Dermis lymphatic vessel endothelial cell (primary cell): ENCODE data around the gene DCDC2. TPM values are rescaled to one million over a fixed set of nuclear protein-coding genes. Genes with fewer than 3 reads are reported as not detected.

Source experiments
- total RNA-seq: library from RNA; depleted of rRNA; stranded (reverse); fragments of >200 nt; gene quantifications from 2 replicates; pipeline ENCODE4 v1.2.1, GENCODE V29; 2014

The DCDC2 gene
- not detected in 2 replicates for total RNA-seq

DNA sequence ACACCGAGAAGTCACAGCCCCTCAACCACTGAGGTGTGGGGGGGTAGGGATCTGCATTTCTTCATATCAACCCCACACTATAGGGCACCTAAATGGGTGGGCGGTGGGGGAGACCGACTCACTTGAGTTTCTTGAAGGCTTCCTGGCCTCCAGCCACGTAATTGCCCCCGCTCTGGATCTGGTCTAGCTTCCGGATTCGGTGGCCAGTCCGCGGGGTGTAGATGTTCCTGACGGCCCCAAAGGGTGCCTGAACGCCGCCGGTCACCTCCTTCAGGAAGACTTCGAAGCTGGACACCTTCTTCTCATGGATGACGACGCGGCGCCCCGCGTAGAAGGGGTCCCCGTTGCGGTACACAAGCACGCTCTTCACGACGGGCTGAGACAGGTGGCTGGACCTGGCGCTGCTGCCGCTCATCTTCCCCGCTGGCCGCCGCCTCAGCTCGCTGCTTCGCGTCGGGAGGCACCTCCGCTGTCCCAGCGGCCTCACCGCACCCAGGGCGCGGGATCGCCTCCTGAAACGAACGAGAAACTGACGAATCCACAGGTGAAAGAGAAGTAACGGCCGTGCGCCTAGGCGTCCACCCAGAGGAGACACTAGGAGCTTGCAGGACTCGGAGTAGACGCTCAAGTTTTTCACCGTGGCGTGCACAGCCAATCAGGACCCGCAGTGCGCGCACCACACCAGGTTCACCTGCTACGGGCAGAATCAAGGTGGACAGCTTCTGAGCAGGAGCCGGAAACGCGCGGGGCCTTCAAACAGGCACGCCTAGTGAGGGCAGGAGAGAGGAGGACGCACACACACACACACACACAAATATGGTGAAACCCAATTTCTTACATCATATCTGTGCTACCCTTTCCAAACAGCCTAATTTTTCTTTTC, at the start of gene DCDC2:
DCDC2 (minus strand) TSS at position 724 of the 883 bp plus-strand sequence; CDS start at position 415, 309 bp downstream.

DNA sequence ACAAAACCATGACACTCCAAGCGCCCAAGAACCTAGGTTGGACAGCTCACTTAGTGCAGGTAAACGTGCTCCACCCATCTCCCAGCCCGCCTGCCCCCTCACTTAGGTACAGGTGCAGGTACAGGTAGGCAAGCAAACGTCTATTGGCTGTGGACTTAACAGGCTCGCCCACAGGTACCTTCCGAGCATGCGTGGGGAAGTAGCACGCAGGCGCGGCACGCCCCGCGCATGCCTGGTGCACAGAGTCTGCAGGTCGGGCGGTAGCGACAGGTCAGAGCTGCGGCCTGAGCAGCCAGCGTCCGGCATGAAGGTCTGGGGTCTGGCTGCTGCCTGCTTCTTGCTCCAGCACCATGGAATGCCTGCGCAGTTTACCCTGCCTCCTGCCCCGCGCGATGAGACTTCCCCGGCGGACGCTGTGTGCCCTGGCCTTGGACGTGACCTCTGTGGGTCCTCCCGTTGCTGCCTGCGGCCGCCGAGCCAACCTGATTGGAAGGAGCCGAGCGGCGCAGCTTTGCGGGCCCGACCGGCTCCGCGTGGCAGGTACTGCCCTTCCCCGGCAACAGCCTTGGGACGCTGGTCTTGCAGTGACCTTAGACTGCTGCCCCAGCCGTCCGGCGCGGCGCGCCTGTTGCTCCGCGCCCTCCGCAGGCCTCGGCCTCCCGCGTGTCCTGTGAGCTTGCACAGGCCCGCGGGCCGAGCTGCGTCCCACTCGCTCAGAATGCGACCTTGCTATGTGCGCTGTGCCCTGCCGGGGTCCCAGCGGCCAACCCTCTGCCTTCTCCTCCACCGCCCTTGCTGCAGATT, 45.0 kb upstream of the DCDC2 start, which contains the start of gene MRS2:
MRS2 (plus strand) TSS at position 240 of the 804 bp plus-strand sequence; CDS start at position 351, 111 bp downstream.

DNA sequence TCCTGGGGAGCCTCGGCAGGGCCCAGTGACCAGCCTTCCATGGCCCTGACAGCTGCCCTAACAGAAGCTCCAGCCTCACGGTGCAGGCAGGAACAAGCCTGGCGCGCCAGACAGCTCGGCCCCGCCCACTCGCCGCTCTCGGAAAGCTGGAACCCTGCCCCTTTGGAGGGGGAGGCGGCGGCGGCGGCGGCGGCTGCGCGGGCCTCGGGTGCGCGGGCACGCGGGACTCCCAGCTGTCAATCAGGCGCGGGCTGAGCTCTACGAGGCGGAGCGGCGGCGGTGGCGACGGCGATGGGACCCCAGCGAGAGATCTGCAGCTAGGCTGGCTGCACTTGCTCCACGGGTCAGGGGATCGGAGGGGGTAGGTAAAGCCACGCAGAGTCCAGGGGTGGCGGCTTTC, 231.9 kb downstream of the DCDC2 start, which contains the start of gene NRSN1:
NRSN1 (plus strand) TSS at position 236 of the 400 bp plus-strand sequence. CDS start 8,113 bp downstream, outside the sequence.

Other genes with a start within 250 kb of the DCDC2 start
- gene NRSN1, start 231.8 kb downstream of the DCDC2 start, total RNA-seq: not detected in 2 replicates
- 14.4 and 18.7 TPM in 2 replicates for gene MRS2, start 44.9 kb upstream of the DCDC2 start, total RNA-seq
- 0.22 and 0.43 TPM in 2 replicates for gene GPLD1, start 131.5 kb upstream of the DCDC2 start, total RNA-seq
- gene ALDH5A1, start 136.9 kb upstream of the DCDC2 start, total RNA-seq: 0.87 and 2.2 TPM in 2 replicates